Esophagus muscularis mucosa (tissue), 4 donors: ENCODE data around the gene CHST9.
"Not testable (repeated sequence)": the region's sequence is repeated elsewhere in the genome, so short reads cannot be mapped to it uniquely, and the experiment has no call there.

Experiments
- CTCF ChIP-seq, 3 experiments: fragments of 200-600 bp in 2 of 3; fragments of 450-650 bp in 1 of 3; sonication (generic) in 2 of 3; IDR thresholded peaks; one replicate each; pipeline ENCODE4 v1.5.1; 2017 to 2019; ENCODE audit warnings: antibody characterized with exemption in 3 of 3, mild to moderate bottlenecking in 2 of 3, moderate library complexity in 1 of 3
- EP300 ChIP-seq: sonication (generic); formaldehyde crosslinking; IDR thresholded peaks from one replicate; pipeline ENCODE4 v1.6.1; 2017; ENCODE audit warnings: antibody characterized with exemption
- POLR2A ChIP-seq: fragments of 450-650 bp; IDR thresholded peaks from one replicate; pipeline ENCODE4 v1.6.1; 2017; ENCODE audit warnings: antibody characterized with exemption, moderate library complexity, mild to moderate bottlenecking, low read depth
- POLR2AphosphoS5 ChIP-seq, 2 donors: sonication (generic); formaldehyde crosslinking; IDR thresholded peaks; one replicate each; pipeline ENCODE4 v1.6.1; 2017; ENCODE audit warnings: antibody characterized with exemption in 2 of 2

DNA sequence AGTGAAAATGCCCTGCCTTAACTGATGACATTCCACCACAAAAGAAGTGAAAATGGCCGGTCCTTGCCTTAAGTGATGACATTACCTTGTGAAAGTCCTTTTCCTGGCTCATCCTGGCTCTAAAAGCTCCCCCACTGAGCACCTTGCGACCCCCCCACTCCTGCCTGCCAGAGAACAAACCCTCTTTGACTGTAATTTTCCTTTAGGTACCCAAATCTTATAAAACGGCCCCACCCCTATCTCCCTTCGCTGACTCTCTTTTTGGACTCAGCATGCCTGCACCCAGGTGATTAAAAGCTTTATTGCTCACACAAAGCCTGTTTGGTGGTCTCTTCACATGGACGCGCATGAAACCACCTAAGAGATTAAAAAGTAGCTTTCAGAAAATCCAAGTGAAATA lies 47.2 kb upstream of the CHST9 start:
- TF ChIP-seq POLR2AphosphoS5 (IDR thresholded peaks at IDR 0.05); EP300; CTCF (IDR thresholded peaks at IDR 0.05); POLR2A: not testable (repeated sequence)
